Measurements from ENCODE around the gene PUSL1.

PUSL1 gene

DNA sequence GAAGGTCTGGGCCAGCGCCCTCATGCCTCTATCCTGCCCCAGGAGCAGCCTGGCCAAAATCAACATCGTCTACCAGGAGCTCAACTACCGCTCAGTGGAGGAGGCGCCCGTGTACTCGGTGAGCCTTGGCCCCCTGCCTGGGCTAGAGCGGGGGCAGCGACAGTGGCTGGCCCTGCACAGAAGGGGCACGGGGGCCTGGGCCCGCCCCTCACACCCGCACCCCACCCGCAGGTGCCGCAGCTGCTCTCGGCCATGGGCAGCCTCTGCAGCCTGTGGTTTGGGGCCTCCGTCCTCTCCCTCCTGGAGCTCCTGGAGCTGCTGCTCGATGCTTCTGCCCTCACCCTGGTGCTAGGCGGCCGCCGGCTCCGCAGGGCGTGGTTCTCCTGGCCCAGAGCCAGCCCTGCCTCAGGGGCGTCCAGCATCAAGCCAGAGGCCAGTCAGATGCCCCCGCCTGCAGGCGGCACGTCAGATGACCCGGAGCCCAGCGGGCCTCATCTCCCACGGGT lies 17.3 kb upstream of the PUSL1 start:
- H3K36me3 ChIP-seq (ENCODE audit: control insufficient read depth, insufficient read depth, low read length) = no peaks in the 10 kb centered on the region
- no peaks in the 10 kb centered on the region for H3K27me3 ChIP-seq (replicated peaks; ENCODE audit: control insufficient read depth, insufficient read depth, low read length)
- TF ChIP-seq, protein P1, sequence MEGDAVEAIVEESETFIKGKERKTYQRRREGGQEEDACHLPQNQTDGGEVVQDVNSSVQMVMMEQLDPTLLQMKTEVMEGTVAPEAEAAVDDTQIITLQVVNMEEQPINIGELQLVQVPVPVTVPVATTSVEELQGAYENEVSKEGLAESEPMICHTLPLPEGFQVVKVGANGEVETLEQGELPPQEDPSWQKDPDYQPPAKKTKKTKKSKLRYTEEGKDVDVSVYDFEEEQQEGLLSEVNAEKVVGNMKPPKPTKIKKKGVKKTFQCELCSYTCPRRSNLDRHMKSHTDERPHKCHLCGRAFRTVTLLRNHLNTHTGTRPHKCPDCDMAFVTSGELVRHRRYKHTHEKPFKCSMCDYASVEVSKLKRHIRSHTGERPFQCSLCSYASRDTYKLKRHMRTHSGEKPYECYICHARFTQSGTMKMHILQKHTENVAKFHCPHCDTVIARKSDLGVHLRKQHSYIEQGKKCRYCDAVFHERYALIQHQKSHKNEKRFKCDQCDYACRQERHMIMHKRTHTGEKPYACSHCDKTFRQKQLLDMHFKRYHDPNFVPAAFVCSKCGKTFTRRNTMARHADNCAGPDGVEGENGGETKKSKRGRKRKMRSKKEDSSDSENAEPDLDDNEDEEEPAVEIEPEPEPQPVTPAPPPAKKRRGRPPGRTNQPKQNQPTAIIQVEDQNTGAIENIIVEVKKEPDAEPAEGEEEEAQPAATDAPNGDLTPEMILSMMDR (IDR thresholded peaks at IDR 0.05; ENCODE audit: insufficient read depth, low read length, poor library complexity, severe bottlenecking) = no peak
- no peak overlapping the region for H3K4me3 ChIP-seq (replicated peaks; ENCODE audit: low read depth, low read length)
- no peak for DNase-seq (ENCODE audit: extremely low read depth, insufficient read length)

- no peak overlapping the region for H3K4me3 ChIP-seq (replicated peaks; ENCODE audit: low read depth, low read length)
- TF ChIP-seq, protein P1 (IDR thresholded peaks at IDR 0.05; ENCODE audit: insufficient read depth, low read length, poor library complexity, severe bottlenecking) = peak; percentile 76
- DNase-seq (ENCODE audit: extremely low read depth, insufficient read length) = peak; percentile 71
- H3K36me3 ChIP-seq (ENCODE audit: control insufficient read depth, insufficient read depth, low read length) = no peaks in the 10 kb centered on the region
- no peaks in the 10 kb centered on the region for H3K27me3 ChIP-seq (replicated peaks; ENCODE audit: control insufficient read depth, insufficient read depth, low read length)
Measured at GRCh38 chr1:1291548-1292441, 16.6 kb upstream of the PUSL1 start.

- no peak for DNase-seq (ENCODE audit: extremely low read depth, insufficient read length)
- TF ChIP-seq, protein P1 (IDR thresholded peaks at IDR 0.05; ENCODE audit: insufficient read depth, low read length, poor library complexity, severe bottlenecking) = no peak
- no peak overlapping the region for H3K4me3 ChIP-seq (replicated peaks; ENCODE audit: low read depth, low read length)
- H3K27me3 ChIP-seq (replicated peaks; ENCODE audit: control insufficient read depth, insufficient read depth, low read length) = no peaks in the 10 kb centered on the region
- no peaks in the 10 kb centered on the region for H3K36me3 ChIP-seq (ENCODE audit: control insufficient read depth, insufficient read depth, low read length)
Measured at GRCh38 chr1:1292442-1292779, 16.0 kb upstream of the PUSL1 start.

GRCh38 chr1:1292851-1293250 lies 15.5 kb upstream of the PUSL1 start:
- DNase-seq (ENCODE audit: extremely low read depth, insufficient read length) = no peak
- Histone ChIP-seq H3K4me3 (replicated peaks; ENCODE audit: low read depth, low read length) (no peak overlapping the region), H3K36me3 (ENCODE audit: control insufficient read depth, insufficient read depth, low read length) (no peaks in the 10 kb centered on the region), H3K27me3 (replicated peaks; ENCODE audit: control insufficient read depth, insufficient read depth, low read length) (no peaks in the 10 kb centered on the region)
- TF ChIP-seq, protein P1 (IDR thresholded peaks at IDR 0.05; ENCODE audit: insufficient read depth, low read length, poor library complexity, severe bottlenecking) = no peak

DNA sequence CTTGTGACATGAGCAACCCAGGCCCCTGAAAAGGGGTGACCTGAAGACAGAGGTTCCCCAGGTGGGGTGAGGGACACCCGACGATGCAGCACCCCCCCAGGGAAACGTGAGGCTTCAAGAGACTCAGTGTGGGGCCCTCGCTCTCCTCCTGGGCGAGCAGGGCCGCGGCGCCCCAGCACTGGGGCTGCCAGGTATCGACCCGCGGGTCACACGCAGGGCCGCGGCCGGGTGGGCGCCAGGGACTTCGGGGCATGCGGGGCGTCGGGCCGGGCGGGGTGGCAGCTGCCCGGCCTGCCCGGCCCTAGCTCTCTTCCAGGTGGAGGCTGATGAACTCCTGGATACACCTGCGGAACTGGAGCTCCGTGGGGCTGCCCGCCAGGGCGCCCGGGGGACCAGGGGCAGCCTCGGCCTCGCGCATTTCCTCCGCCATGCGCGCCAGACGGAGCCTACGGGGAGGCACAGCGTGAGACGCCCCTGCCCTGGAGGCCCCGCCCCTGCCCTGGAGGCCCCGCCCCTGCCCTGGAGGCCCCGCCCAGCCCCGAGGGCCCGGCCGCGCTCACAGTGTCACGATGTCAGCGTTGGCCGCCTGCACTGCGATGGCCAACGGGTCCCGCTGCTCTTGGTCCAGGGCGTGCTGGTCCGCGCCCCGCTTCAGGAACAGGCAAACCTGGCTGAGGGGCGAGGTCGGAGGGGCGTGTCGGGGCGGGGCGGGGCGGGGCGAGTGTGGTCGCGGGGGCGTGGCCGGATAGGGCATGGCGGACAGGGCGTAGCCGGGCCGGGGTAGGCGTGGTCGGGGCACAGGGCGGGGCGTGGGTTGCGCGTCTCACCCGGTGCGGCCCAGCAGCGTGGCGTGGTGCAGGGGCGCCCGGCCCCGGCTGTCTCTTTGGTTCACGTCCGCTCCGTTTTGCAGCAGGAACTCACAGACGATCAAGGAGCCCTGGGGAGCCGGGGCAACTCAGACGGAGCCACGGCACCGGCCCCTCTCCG lies 14.8 kb upstream of the PUSL1 start:
- H3K36me3 ChIP-seq (ENCODE audit: control insufficient read depth, insufficient read depth, low read length) = no peaks in the 10 kb centered on the region
- H3K4me3 ChIP-seq (replicated peaks; ENCODE audit: low read depth, low read length) = no peak overlapping the region
- DNase-seq (ENCODE audit: extremely low read depth, insufficient read length) = peak; percentile 16
- TF ChIP-seq, protein P1 (IDR thresholded peaks at IDR 0.05; ENCODE audit: insufficient read depth, low read length, poor library complexity, severe bottlenecking) = no peak
- H3K27me3 ChIP-seq (replicated peaks; ENCODE audit: control insufficient read depth, insufficient read depth, low read length) = no peaks in the 10 kb centered on the region

Data from GM06990 (cell line).